ENCODE data around the gene GABRB3. TPM values are rescaled to one million over a fixed set of nuclear protein-coding genes. Genes with fewer than 3 reads are reported as not detected.

The GABRB3 gene
- total and polyA plus RNA-seq, 12 donors, result 0.23 to 4.5 (median 1.7) TPM

DNA sequence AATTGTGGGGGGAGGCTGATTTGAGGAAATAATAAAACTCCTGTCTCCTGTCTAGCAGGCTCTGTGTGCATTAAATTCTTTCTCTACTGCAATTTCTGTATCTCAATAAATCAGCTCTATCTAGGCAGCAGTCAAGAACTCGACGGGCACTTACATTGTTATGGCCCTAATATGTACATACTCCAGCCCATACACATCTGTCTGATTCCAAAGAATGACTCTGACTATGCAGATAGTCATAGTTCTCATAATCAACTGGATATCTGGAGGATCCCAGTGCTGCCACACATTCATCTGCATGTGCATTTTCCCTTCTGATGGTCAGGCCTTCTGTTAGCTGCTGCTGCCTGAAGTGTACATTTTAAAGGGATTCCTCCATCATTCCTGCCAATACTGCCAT lies 114.6 kb downstream of the GABRB3 start:
- 64 to 67% methylated on average over 2 of the region's 2 CpGs for WGBS, 2 donors

GRCh38 chr15:26656080-26656479 lies 116.8 kb downstream of the GABRB3 start:
- Histone ChIP-seq H3K4me1 (no peaks in the 10 kb centered on the region), H3K27me3 (no peaks in the 10 kb centered on the region), H3K9me3 (peaks cover 0 to 41% (median 7%) of the 10 kb centered on the region in 11 donors), H3K36me3 (no peaks in the 10 kb centered on the region), H3K27ac (no peak overlapping the region), H3K4me3 (no peak overlapping the region)
- TF ChIP-seq, protein P1, sequence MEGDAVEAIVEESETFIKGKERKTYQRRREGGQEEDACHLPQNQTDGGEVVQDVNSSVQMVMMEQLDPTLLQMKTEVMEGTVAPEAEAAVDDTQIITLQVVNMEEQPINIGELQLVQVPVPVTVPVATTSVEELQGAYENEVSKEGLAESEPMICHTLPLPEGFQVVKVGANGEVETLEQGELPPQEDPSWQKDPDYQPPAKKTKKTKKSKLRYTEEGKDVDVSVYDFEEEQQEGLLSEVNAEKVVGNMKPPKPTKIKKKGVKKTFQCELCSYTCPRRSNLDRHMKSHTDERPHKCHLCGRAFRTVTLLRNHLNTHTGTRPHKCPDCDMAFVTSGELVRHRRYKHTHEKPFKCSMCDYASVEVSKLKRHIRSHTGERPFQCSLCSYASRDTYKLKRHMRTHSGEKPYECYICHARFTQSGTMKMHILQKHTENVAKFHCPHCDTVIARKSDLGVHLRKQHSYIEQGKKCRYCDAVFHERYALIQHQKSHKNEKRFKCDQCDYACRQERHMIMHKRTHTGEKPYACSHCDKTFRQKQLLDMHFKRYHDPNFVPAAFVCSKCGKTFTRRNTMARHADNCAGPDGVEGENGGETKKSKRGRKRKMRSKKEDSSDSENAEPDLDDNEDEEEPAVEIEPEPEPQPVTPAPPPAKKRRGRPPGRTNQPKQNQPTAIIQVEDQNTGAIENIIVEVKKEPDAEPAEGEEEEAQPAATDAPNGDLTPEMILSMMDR (IDR thresholded peaks at IDR 0.05), result no peak
- intact Hi-C loops (cut with DNase I), result no loop called here
- ATAC-seq (no peak), DNase-seq (no peak)
- WGBS, 2 donors, result 74 to 82% methylated on average over 6 of the region's 6 CpGs

More for the DNA sequence above, 114.6 kb downstream of the GABRB3 start:
- peaks cover 0 to 25% (median 1%) of the 10 kb centered on the region in 11 donors for H3K9me3 ChIP-seq
- ATAC-seq (no peak), DNase-seq (no peak)
- H3K4me1 ChIP-seq, result peaks cover 0 to 4% (median 0%) of the 10 kb centered on the region in 9 donors
- TF ChIP-seq, protein P1 (IDR thresholded peaks at IDR 0.05), result no peak
- no peak overlapping the region for H3K27ac ChIP-seq
- intact Hi-C loops (cut with DNase I), result no loop called here
- no peaks in the 10 kb centered on the region for H3K36me3 ChIP-seq
- no peak overlapping the region for H3K4me3 ChIP-seq
- H3K27me3 ChIP-seq, result no peaks in the 10 kb centered on the region

- peaks cover 0 to 41% (median 7%) of the 10 kb centered on the region in 11 donors for H3K9me3 ChIP-seq
- DNase-seq, result no peak
- TF ChIP-seq, protein P1 (IDR thresholded peaks at IDR 0.05), result no peak
- H3K36me3 ChIP-seq, result no peaks in the 10 kb centered on the region
- H3K27ac ChIP-seq, result no peak overlapping the region
- no peak for ATAC-seq
- intact Hi-C loops (cut with DNase I), result no loop called here
- H3K4me3 ChIP-seq, result no peak overlapping the region
- H3K4me1 ChIP-seq, result no peaks in the 10 kb centered on the region
- no peaks in the 10 kb centered on the region for H3K27me3 ChIP-seq
- WGBS, 2 donors, result 53% methylated on average over 1 of the region's 1 CpG
These were observed 121.0 kb downstream of the GABRB3 start for GRCh38 chr15:26651909-26652308.

DNA sequence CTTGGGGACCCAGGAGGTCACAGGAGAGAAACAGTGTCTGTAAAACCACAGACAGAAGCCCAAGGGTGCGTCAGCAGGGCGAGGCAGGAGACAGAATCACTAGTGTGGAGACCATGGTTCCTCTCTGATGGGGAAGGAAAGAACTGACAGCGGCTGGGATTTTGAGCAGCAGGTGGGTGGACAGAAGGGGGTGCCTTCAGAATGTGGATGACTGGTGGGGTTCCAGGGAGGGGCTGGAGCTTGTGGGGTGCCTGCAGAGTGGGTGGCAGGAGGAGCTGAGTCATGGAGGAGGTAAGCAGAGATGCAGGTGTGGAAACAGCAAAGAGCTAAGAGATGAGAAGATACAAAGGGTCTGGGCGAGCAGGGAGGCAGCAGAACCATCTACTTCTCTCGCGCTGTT lies 124.2 kb downstream of the GABRB3 start:
- TF ChIP-seq, protein P1 (IDR thresholded peaks at IDR 0.05), result no peak
- ATAC-seq (no peak), DNase-seq (no peak)
- 84% methylated on average over 6 of the region's 6 CpGs for WGBS, 2 donors
- Histone ChIP-seq H3K4me3 (no peak overlapping the region), H3K4me1 (no peaks in the 10 kb centered on the region), H3K27me3 (no peaks in the 10 kb centered on the region), H3K9me3 (peaks cover 0 to 42% (median 5%) of the 10 kb centered on the region in 11 donors), H3K36me3 (no peaks in the 10 kb centered on the region), H3K27ac (no peak overlapping the region)
- intact Hi-C loops (cut with DNase I), result no loop called here

Measured in heart right ventricle (tissue), 16 donors.